Sciatic nerve (tissue), 2 donors: ENCODE data around the gene MRPS2. TPM values are rescaled to one million over a fixed set of nuclear protein-coding genes. Genes with fewer than 3 reads are reported as not detected.
"Not testable (repeated sequence)": the region's sequence is repeated elsewhere in the genome, so short reads cannot be mapped to it uniquely, and the experiment has no call there.

ENCODE experiments used
- ATAC-seq: fragments of 200-7000 bp; cut with Tn5 transposase; one replicate; pipeline ENCODE4 v1.9.1; 2020; ENCODE audit warnings: mild to moderate bottlenecking, moderate library complexity
- DNase-seq: peaks from one replicate; pipeline ENCODE4 v3.0.0-alpha.2; 2020; ENCODE audit warnings: low spot score
- intact Hi-C: fragments of 100-400 bp; cut with DNase I; formaldehyde crosslinking; loops from one replicate; pipeline ENCODE4 v1.14.2; 2022
- total RNA-seq: library from RNA; stranded (reverse); fragmentation: NEBNext Ultra II Directional; extraction: Animal tissue kit (Norgen Biotek cat#: 25700); gene quantifications from one replicate; pipeline ENCODE4 v1.2.1, GENCODE V29; 2021
- donor health status: DM: no; HTN: no; CAD: no.
- donor health status: DM: no; HTN: no; CAD: no.

Gene MRPS2
- total RNA-seq, 1 donor from 2014 or later: 17.5 TPM

DNA sequence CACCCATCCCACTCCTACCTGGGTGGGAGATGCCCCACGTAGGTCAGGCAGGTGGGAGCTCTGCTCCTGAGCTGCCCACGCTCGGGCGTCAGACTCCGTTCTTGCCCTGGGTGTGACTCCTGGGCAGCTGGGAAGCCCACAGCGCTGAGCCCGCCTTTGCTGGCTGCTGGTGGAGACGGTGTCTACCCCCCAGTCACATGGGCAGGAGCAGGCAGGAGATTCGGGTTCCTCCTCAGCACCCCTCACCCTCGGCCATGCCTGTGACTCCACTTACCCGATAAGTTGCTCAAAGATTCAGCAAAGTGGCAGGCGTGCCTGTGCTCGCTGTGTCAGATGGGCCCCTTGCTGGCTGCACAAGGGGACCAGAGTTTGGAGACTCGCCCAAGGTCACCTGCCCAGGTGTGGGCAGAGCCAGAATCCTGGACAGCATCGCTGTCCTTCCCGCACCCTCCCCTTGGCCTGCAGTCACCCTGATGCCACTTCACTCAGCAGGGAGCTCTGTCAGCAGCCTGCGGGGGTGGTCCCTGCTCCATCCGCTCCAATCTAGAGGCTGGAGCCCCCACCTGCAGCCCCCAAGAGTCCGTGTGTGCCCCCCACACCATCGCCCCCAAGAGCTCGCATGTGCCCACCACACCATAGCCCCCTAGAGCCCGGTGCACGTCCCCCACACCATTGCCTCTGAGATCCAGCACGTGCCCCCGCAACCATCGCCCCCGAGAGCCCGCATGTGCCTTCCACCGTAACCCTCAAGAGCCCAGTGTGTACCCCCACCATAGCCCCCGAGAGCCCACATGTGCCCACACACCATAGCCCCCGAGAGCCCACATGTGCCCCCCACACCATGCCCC lies 25.0 kb downstream of the MRPS2 start:
- ATAC-seq (no peak), DNase-seq (peak; percentile 45)
- intact Hi-C loops: no loop called here

DNA sequence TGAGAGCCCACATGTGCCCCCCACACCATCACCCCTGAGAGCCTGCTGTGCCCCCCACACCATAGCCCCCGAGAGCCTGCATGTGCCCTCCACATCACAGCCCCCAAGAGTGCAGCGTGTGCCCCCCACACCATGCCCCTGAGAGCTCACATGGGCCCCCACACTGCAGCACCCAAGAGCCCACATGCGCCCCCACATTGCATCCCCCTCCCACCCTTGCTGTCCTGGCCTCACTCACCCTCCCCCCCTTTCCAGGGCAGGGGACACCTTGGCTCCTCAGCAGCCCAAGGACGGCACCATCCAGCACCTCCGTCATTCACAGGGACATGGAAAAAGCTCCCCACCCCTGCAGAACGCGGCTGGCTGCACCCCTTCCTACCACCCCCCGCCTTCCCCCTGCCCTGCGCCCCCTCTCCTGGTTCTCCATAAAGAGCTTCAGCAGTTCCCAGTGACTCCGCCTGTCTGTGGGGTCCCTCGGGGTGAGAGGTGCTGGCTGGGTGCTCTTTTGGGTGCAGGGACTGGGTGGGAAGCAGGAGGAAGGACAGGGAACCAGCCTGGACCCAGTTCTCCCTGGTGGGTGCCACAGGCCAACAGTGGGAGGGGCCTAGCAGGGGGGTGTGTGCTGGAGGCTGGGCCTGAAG lies 25.7 kb downstream of the MRPS2 start:
- peak; percentile 19 for DNase-seq
- ATAC-seq: no peak
- intact Hi-C loops: no loop called here

DNA sequence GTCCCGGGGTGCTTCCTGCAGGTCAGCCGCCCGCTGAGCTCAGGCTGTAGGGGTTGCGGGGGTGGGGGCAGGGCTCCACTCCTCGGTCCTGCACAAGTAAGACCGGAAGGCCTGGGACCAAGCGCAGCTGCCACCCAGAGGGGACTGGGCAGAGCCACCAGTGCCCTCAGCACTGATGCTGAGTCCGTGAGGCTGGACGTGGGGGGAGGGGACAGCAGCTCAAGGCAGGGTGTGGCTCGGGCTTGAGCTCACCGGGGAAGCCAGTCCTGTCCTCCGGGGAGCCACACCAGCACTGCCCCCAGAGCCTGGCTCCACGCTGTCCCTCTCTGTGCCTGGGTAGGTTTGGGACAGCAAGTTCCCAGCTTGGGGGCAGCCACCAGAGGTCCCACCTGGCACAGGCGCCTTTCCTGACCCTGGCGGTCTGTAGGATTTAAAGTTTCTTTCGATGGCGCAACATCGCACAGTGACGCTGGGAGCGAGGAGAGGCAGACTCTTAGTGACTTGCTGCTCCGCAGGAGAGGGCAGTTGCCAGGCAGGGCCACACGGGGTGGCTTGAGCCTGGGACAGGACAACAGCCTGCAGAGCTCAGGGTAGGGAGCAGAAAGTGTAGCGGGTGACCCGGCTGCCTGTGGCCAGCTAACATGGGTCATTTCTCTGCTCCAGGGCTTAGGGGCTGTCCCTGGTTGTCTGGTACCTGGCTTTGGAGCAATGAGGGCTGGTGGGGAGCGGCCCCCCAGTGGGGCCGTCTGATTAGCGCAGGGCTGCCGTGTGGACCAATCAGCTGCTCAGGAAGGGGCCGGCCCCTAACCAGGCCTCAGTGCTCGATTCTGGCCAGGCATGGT lies 26.5 kb downstream of the MRPS2 start:
- intact Hi-C loops: no loop called here
- DNase-seq: peak; percentile 47

DNA sequence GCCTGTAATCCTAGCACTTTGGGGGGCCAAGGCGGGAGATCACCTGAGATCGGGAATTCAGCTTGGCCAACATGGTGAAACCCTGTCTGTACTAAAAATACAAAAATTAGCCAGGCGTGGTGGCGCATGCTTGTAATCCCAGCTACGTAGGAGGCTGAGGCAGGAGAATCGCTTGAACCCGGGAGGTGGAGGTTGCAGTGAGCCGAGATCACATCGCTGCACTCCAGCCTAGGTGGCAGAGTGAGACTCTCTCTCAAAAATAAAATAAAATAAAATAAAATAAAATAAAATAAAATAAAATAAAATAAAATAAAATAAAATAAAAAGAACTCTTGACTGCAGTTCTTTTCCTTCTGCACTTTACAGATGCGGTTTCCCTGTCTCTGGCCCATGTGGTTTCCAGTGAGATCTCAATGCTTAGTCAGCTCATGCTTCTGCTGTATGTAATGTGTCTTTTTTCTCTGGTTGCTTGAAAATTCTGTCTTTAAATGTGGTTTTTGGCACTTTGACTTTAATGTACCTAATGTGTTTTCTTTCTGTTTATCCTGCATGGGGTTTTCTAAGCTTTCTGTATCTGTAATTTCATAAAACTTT lies 28.5 kb downstream of the MRPS2 start:
- ATAC-seq, intact Hi-C loops: not testable (repeated sequence)
- DNase-seq: peak; percentile 8

More for the DNA sequence above, 26.5 kb downstream of the MRPS2 start:
- no peak for ATAC-seq

DNA sequence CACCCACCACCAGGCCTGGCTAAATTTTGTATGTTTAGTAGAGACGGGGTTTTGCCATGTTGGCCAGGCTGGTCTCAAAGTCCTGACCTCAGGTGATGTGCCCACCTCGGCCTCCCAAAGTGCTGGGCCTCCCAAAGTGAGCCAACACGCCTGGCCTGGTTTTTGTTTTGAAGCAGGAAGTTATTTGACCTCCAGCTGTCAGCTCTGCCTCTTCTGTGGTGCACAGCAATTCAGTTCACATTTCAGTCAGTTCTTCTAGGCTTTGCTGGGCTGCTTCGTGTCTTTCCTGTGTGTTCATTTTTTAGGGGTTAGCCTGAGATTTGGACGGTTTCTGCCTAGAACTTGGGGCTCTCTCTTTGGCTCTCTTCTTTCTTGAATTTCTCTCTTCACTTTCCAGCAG lies 29.7 kb downstream of the MRPS2 start:
- intact Hi-C loops: no loop called here
- ATAC-seq (no peak), DNase-seq (peak; percentile 19)

DNA sequence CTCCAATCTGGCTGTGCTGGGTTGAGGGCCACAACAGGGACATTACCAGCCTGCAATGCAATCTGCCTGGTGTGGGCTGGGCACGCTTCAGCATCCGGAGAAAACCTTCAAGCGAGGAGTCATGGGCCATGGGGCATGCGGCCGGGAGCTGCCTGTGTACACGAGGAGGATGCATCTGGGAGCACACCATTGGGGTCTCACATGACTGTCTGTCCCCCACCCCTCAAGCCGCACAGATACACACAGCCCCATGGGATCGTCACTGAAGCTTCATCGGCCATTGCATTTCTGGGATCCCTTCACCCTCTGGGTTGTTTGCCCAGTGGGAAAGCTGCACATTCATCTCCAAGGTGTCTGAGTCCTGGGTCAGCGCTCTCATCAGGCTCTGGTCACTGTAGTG lies 30.6 kb downstream of the MRPS2 start:
- ATAC-seq: no peak
- intact Hi-C loops: no loop called here
- peak; percentile 26 for DNase-seq

DNA sequence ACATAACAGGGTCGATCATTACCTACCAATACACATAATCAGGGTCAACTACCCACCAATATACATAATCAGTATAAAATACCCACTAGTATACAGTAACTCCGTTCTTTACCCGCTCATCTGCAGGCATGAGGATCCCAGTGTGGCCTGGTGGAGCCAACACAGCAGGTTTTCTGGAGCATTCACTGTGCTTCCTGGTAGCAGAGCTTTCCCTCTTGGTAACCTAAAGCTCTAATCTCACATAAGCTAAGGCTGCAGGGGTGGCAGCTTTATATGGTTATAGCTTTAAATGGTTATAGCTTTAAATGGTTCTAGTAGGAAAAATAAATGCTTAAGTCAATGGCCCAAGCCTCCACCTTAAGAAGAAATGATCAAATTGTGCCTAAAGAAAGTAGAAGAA lies 32.6 kb downstream of the MRPS2 start:
- intact Hi-C loops: no loop called here
- DNase-seq (peak; percentile 13), ATAC-seq (no peak)

DNA sequence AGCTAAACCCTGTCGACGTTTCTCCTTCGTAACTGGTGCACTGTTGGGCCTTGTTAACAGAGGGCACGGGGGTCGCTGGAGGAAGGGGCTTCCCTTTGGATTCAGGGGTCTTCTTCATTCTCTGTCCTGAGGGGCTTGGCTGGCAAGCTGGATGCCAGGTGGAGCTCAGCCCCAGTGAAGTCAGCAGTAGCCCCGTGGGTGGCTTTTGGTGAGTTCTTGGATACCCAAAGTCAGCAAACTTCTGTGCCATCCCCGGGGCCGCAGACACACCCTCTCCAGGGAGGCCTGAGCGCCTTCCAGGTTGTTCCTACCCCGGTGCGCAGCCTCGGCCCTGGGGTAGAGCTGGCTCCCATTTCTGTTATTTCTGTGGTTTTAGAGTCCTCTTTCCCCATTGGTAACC lies 33.2 kb downstream of the MRPS2 start:
- DNase-seq (peak; percentile 37), ATAC-seq (no peak)
- intact Hi-C loops: no loop called here

DNA sequence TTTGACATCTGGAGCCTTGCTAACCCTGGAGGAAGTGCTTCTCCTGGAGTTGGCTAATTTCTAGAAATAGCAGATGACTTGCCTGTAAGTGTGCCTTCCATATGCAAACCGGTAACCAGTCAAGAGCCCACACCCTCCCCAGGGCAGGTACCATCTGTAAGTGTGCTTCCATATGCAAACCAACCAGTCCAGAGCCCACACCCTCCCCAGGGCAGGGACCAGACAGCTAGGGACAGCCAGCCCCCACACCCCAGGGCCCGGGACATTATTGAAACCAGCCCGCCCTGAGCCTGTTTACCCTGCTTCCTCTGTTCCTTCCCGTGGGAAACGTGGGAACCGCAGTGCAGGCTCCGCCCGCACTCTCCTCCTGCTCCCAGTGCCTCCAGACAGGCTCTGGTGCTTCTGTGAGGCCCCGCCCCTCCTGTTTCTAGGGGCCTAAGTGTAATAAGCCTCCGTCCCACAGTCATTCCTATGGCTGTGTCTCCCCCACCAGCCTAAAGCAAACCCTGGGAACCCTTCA lies 33.8 kb downstream of the MRPS2 start:
- intact Hi-C loops: not testable (repeated sequence)

DNA sequence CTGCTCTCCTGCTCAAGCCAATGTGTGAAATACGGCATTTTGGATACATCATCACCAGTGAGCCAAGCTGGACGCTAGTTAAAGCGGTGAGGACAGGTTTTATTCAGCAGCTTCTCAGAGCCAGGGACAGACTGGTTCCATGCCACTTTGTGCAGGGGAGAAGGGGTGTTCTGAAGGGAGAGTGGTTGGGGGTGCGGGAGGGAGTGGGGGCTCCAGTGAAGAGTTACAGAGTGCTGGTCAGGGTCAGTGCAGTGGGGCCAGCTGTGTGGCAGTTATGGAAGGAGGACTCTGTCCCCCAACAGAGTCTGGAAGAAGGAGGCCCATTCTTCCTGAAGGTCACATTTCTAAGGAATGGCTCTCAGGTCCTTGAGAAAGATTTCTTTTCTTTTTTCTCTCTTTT lies 34.3 kb downstream of the MRPS2 start:
- intact Hi-C loops, ATAC-seq: not testable (repeated sequence)
- peak; percentile 12 for DNase-seq

More for the DNA sequence above, 33.8 kb downstream of the MRPS2 start:
- not testable (repeated sequence) for DNase-seq, ATAC-seq

DNA sequence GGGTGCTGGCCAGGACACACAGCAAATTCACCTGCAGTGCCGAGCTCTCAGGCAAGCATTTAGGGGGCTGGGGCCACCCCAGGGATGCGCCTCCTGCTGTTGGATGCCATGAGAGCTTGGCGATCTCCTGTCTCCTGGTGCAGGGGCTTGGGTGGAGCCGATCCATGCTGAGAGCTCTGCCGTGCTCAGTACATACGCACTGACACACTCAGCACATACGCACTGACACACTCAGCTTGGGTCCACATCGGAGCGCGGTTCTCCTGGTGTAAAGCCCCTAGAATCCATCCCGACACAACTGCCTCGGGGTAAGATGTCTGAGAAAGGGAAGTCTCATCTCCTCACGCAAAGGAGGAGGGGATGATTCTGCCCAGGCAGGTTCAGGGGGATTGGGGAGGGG lies 35.1 kb downstream of the MRPS2 start:
- peak; percentile 37 for DNase-seq
- ATAC-seq, intact Hi-C loops: not testable (repeated sequence)

DNA sequence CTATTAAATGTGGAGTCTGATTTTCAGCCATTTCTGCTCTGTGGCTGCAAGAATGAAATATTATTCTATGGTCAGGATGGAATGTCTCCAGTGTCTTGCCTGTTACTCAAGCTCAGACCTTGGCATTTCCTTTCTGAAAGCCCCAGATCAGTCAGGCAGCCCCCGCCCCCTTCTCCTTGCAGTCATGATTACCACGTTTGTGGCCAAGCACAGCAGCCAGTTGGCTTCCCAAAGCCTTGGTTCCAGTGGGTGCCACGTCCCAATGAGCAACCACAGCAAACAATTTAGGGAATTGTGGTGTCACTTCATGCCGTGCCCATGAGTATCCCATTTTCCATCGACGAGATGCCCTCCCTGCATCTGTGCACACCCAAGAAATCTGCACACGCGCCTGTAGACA lies 35.7 kb downstream of the MRPS2 start:
- intact Hi-C loops: no loop called here
- DNase-seq: peak; percentile 10
- ATAC-seq: no peak

DNA sequence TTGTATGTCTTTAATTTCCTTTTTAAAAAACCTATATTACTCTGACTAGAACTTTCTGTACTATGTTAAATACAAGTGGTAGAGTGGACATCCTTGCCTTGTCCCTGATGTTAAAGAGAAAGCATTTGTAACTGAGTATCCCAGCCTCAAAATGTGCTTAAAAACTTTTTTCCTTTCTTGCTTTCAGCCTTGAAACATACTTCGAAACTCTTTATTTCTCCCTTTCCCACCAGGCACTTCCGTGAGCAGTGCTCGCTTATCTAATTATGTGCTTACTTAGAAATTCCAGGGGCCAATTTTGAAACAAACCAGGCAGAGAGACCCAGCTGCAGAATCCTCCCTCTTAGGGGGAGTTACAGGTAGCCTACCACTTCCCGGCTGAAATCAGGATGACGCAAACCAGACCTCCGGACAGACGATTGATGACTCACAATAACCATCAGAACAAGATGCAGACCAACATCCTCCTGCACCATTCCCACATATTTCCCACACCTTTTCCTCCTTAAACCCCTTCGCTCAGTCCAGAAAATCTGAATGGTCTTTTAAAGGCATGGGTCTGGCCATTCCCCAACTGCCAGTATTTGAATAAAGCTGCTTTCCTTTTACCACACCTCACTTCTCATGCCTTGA lies 42.9 kb downstream of the MRPS2 start:
- ATAC-seq, intact Hi-C loops: not testable (repeated sequence)
- DNase-seq: peak; percentile 13

DNA sequence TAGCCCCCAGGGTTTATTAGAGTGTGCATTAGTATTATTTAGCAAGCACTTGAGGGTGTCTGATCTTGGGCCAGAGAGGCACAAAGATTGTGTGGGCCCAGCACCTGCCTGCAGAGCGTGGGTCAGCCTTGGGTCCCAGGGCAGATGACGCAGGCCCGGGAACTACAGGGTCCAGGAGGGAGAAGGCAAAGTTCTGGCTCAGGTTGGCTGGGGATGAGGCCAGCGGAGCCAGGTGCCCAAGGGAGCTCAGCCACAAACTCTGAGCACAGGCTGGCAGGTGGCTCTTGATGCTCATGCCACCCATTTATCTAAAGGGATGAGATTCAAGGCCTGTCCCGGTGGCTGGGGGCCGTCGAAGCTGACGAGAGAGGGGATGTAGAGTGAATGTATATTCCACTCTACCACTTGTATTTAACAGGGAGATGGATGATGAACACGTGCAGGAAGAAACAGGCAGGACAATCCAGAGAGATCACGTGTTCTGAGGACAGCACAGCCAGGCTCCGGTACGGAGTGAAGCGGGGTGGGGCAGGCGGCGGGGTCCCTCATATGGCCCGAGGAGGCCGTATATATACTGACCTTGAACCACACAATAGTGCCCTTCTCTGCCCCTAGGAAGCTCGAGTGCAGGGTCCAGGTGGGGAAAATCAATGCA lies 44.6 kb downstream of the MRPS2 start:
- DNase-seq: peak; percentile 30
- no peak for ATAC-seq
- intact Hi-C loops: no loop called here

DNA sequence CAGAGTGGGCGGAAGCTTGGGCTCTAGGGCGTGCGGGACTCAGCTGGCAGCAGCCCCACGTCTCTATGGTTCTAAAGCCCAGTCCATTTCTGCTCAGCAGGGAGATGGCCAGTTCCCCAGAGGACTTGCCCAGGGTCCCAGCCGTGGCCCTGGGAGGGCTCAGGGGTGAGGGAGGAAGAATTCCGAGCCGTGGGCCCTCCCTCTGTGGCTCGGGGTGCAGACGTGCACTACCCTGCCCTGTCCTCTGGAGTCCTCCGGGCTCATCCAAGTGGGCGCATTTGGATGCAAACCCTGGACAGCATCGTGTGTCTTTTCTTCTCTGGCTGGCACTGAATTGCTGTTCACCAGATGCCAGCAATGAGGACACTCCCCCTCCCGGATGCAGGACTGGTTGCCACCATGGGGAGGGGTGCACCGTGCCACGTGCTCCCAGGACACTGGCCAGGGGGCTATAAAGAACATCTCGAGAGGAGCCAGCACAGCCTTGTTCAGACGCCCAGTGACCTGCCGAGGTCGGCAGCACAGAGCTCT lies 45.2 kb downstream of the MRPS2 start, which contains the start of gene OBP2A:
Gene OBP2A (plus strand): TSS at position 481 of the 531 bp plus-strand sequence. CDS start 55 bp downstream, outside the sequence.
- intact Hi-C loops: not testable (repeated sequence)

DNA sequence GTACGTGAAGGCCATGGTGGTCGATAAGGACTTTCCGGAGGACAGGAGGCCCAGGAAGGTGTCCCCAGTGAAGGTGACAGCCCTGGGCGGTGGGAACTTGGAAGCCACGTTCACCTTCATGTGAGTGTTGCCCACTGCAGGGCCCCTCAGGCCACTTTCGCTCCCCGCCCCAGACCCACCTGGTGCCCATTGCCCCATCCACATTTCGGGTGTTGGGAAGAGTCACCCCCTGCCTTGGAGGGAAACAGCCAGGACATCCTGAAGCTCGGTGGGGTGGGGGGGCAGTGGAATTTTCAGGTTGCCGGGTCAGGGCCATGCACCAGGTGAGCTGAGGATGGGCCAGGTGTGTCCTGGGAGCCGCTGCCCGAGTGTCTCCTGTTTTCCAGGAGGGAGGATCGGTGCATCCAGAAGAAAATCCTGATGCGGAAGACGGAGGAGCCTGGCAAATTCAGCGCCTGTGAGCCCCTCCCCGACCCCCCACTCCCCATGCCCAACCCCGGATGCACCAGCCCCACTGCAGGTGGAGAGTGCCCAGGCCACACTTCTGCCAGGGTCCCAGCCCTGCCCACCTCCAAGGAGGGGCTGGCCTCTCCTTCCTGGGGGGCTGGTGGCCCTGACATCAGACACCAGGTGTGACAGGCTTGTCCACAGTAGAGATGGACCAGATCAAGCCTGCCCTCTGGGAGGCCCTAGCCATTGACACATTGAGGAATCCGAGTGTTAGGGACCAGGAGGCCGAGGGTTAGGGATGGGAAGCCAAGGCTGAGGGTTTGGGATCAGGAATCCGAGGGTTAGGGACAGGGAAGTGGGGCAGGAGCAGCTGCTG lies 46.5 kb downstream of the MRPS2 start:
- DNase-seq: peak; percentile 42
- ATAC-seq, intact Hi-C loops: not testable (repeated sequence)

More for the DNA sequence above, 45.2 kb downstream of the MRPS2 start, which contains the start of gene OBP2A:
- peak; percentile 39 for DNase-seq
- not testable (repeated sequence) for ATAC-seq
